Chondrocyte (in vitro differentiated cells): ENCODE measurements around the gene GAL. TPM values are rescaled to one million over a fixed set of nuclear protein-coding genes. Genes with fewer than 3 reads are reported as not detected.

Experiments used
- DNase-seq: peaks from one replicate; pipeline ENCODE4 v3.0.0; 2021; ENCODE audit warnings: mixed read lengths, low spot score
- H3K27ac Mint-ChIP-seq: one replicate; pipeline ENCODE4 v1.8.0; 2021; ENCODE audit warnings: mild to moderate bottlenecking, moderate library complexity, mixed read lengths; ENCODE audit not compliant: unreplicated experiment
- H3K27me3 Mint-ChIP-seq: 2 replicates; pipeline ENCODE4 v1.8.0; 2021; ENCODE audit warnings: low read depth, mixed read lengths
- H3K36me3 Mint-ChIP-seq: 2 replicates; pipeline ENCODE4 v1.8.0; 2021; ENCODE audit warnings: low read depth, mixed read lengths
- H3K4me1 Mint-ChIP-seq: 2 replicates; pipeline ENCODE4 v1.8.0; 2021; ENCODE audit warnings: low read depth, mild to moderate bottlenecking, mixed read lengths
- H3K4me3 Mint-ChIP-seq: one replicate; pipeline ENCODE4 v1.8.0; 2021; ENCODE audit warnings: mild to moderate bottlenecking, moderate library complexity, mixed read lengths; ENCODE audit not compliant: unreplicated experiment
- H3K9me3 Mint-ChIP-seq: 2 replicates; pipeline ENCODE4 v1.8.0; 2021; ENCODE audit warnings: low read depth, mixed read lengths
- total RNA-seq: library from RNA; stranded (reverse); gene quantifications from 3 replicates; pipeline ENCODE4 v1.2.1, GENCODE V29; 2021
- TF ChIP-seq, protein P1 (sequence below): fragments of 200-600 bp; sonication (generic); IDR thresholded peaks from 2 replicates; pipeline ENCODE4 v1.5.0; 2021; ENCODE audit warnings: antibody characterized with exemption, mild to moderate bottlenecking, moderate library complexity

The GAL gene
- total RNA-seq, 1 donor from 2014 or later, result 0.90 TPM

DNA sequence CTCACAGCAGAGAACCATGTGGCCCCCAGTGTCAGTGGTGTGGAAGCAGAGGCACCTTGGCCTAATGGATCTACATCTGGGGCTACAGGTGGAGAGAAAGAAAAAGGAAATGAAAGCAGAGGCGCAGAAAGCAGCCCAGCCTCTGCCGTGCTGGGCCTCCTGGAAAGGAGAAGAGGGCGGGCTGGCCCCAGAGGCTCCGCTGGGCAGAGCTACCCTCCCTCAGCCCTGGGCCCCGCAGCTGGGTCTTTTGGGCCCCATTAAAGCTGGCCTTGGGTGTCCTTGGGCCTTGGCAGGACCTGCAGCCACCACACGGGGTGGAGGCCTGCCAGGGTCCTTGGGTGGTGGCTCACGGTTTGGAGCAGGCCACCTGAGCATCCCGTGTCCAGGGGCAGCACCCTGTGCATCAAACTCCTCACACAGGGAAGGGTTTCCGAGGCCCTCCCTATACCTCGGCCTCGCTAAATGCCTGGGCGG lies 31.6 kb upstream of the GAL start:
- TF ChIP-seq, protein P1, sequence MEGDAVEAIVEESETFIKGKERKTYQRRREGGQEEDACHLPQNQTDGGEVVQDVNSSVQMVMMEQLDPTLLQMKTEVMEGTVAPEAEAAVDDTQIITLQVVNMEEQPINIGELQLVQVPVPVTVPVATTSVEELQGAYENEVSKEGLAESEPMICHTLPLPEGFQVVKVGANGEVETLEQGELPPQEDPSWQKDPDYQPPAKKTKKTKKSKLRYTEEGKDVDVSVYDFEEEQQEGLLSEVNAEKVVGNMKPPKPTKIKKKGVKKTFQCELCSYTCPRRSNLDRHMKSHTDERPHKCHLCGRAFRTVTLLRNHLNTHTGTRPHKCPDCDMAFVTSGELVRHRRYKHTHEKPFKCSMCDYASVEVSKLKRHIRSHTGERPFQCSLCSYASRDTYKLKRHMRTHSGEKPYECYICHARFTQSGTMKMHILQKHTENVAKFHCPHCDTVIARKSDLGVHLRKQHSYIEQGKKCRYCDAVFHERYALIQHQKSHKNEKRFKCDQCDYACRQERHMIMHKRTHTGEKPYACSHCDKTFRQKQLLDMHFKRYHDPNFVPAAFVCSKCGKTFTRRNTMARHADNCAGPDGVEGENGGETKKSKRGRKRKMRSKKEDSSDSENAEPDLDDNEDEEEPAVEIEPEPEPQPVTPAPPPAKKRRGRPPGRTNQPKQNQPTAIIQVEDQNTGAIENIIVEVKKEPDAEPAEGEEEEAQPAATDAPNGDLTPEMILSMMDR, result no peak
- peaks cover 25% of the 10 kb centered on the region for H3K27me3 Mint-ChIP-seq
- no peak overlapping the region for H3K27ac Mint-ChIP-seq
- peaks cover 7% of the 10 kb centered on the region for H3K9me3 Mint-ChIP-seq
- H3K4me3 Mint-ChIP-seq, result no peak overlapping the region
- H3K4me1 Mint-ChIP-seq, result peaks cover 7% of the 10 kb centered on the region
- DNase-seq, result no peak
- H3K36me3 Mint-ChIP-seq, result no peaks in the 10 kb centered on the region

DNA sequence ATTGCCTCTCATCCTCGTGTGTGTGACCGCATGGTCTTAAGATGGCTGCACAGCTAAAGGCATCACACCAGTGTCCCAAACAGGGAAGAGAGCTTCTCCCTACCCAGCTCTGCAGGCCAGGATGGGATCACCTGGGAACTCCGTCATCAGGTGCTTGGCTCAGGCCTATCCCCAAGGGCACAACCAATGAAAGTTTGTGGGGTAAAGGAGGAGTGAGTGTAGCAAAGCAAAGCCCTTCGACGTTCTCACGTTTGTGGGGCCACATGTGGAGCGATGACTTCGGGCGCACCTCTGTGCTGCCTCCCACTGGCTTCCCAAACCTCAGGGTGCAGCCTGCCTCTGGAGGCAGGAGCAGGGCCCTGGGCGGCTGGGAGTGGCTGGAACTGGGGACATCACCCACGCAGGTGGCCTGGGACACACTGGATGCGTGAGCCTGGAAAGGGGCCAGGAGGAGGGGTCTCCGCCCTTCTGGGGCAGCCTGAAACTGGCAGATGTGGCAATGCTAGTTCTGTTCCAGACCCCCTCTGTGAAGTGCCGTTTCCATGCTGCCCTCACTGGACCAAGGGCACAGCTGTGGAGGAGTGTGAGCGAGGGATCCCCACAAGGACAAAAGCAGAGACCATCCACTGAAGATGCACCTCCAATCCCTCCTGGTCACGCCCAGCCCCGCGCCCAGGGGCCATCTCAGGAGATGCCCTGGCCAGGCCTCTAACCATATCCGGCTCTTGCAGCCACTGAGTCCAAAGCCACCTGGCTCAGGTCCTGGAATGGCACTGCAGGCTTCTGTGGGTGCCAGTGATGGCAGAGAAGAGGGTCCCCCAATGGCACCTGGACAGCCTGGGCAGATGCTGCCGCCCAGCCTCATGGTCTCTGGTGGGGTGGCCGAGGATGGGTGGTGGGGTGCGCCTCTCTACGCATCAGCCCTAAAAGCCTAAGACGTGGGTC lies 30.6 kb upstream of the GAL start:
- Mint-ChIP-seq H3K27me3 (peaks cover 26% of the 10 kb centered on the region), H3K27ac (no peak overlapping the region), H3K4me1 (peaks cover 13% of the 10 kb centered on the region), H3K36me3 (no peaks in the 10 kb centered on the region), H3K4me3 (no peak overlapping the region), H3K9me3 (peaks cover 7% of the 10 kb centered on the region)
- TF ChIP-seq, protein P1, result no peak
- no peak for DNase-seq

DNA sequence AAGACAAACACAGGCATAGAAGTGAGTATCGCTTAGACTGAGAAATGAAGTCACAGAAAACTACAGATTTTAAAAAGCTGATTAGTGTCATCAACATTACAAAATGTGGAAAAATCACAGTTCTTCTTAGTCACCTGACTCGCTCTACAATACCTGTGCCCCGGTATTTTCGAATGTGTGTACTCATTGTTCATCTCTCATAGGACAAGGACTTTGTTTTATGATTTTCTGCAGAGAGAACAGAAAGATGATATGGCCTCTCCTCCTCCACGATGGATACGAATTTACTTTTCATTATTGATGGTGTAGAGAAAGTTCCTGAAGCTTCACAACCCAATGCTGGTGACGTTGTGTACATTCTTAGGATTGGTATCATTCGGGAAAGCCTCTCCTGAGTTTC lies 29.4 kb upstream of the GAL start:
- TF ChIP-seq, protein P1, result no peak
- H3K36me3 Mint-ChIP-seq, result no peaks in the 10 kb centered on the region
- no peak for DNase-seq
- peaks cover 22% of the 10 kb centered on the region for H3K4me1 Mint-ChIP-seq
- H3K27ac Mint-ChIP-seq, result no peak overlapping the region
- peaks cover 7% of the 10 kb centered on the region for H3K9me3 Mint-ChIP-seq
- no peak overlapping the region for H3K4me3 Mint-ChIP-seq
- H3K27me3 Mint-ChIP-seq, result peaks cover 18% of the 10 kb centered on the region

DNA sequence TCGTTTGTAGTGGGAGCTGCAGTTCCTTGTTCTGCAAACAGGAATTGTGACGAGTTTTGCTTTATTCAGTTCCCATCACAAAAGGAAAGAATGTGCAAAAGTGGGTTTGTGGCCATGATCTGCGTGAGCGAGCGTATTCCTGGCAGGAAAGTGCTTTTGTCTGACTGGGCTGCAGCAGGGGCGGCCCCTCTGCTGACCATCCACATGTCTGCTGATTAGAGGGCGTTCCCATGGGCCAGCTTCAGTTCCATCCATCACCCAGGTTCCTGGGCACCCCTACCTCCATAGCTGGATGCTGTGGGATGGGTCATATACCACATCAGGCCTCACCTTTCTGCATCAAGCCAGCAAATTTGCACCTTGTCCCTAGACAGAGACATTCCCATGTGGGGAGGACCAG lies 28.9 kb upstream of the GAL start:
- no peak overlapping the region for H3K27ac Mint-ChIP-seq
- no peak overlapping the region for H3K4me3 Mint-ChIP-seq
- DNase-seq, result no peak
- peaks cover 17% of the 10 kb centered on the region for H3K27me3 Mint-ChIP-seq
- peaks cover 22% of the 10 kb centered on the region for H3K4me1 Mint-ChIP-seq
- no peaks in the 10 kb centered on the region for H3K36me3 Mint-ChIP-seq
- TF ChIP-seq, protein P1, result no peak
- H3K9me3 Mint-ChIP-seq, result peaks cover 7% of the 10 kb centered on the region

DNA sequence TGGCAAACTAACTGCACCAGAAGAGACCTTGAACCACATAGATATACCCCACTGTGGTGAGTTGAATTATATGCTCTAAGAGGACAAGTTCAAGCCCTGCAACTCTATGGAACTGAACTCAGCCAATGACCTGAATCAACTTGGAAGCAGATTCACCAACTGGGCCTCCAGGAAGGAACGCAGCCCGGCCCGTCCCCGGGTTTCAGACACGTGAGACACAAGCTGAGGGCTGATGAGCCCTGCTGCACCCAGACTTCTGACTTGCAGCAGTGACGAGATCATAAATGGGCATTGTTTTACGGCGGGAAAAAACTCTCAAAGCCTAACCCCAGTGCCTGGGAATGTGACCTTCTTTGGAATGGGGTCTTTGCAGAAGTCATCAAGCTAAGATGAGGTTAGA lies 28.5 kb upstream of the GAL start:
- no peak overlapping the region for H3K27ac Mint-ChIP-seq
- peaks cover 22% of the 10 kb centered on the region for H3K4me1 Mint-ChIP-seq
- H3K27me3 Mint-ChIP-seq, result peaks cover 19% of the 10 kb centered on the region
- H3K36me3 Mint-ChIP-seq, result no peaks in the 10 kb centered on the region
- TF ChIP-seq, protein P1, result no peak
- DNase-seq, result no peak
- peaks cover 7% of the 10 kb centered on the region for H3K9me3 Mint-ChIP-seq
- no peak overlapping the region for H3K4me3 Mint-ChIP-seq
